Lower leg skin (tissue), 4 donors: ENCODE measurements around the gene RDH5. TPM values are rescaled to one million over a fixed set of nuclear protein-coding genes. Genes with fewer than 3 reads are reported as not detected.

Source experiments
- DNase-seq, 2 donors: peaks; one replicate each; pipeline ENCODE4 v3.0.0-alpha.2; 2019; ENCODE audit warnings: low spot score in 2 of 2
- H3K4me3 ChIP-seq: fragments of 200-600 bp; sonication (generic); 2 replicates; pipeline ENCODE4 v1.5.1; 2017; ENCODE audit warnings: mild to moderate bottlenecking, low read depth; ENCODE audit not compliant: poor library complexity, severe bottlenecking
- CTCF ChIP-seq, 3 donors: fragments of 450-650 bp; IDR thresholded peaks; one replicate each; pipeline ENCODE4 v1.5.1; 2016; ENCODE audit warnings: antibody characterized with exemption in 3 of 3, mild to moderate bottlenecking in 3 of 3, moderate library complexity in 2 of 3
- POLR2A ChIP-seq, 2 donors: fragments of 450-650 bp; IDR thresholded peaks; one replicate each; pipeline ENCODE4 v1.6.1; 2016 to 2017; ENCODE audit warnings: antibody characterized with exemption in 2 of 2, mild to moderate bottlenecking in 1 of 2, moderate library complexity in 1 of 2
- WGBS, 2 donors: methylation state at CpG; one replicate each; pipeline ENCODE4 v1.1.5; 2018; 5-methylcytosine and 5-hydroxymethylcytosine counted together
- intact Hi-C: fragments of 100-400 bp; cut with DNase I; formaldehyde crosslinking; loops from one replicate; pipeline ENCODE4 v1.15.0; 2023; ENCODE audit warnings: low total_unique reads
- total RNA-seq, 4 donors: library from RNA; depleted of rRNA; stranded (reverse); fragments of >200 nt; gene quantifications; one replicate each; pipeline ENCODE4 v1.1.0, GENCODE V29; 2016

Gene RDH5
- 1 to 10 TPM; 2.5 to 8.9 (median 4.3) TPM for total RNA-seq

GRCh38 chr12:55720071-55720564 lies at the start of gene RDH5:
TSS of gene RDH5 (plus strand) at chr12:55720393. CDS start at chr12:55721185, 792 bp downstream.
- DNase-seq, result no peak
- intact Hi-C loops, result no loop called here
- 34 to 39% methylated on average over 6 of the region's 6 CpGs for WGBS, 2 donors

GRCh38 chr12:55671746-55672145 lies 48.4 kb upstream of the RDH5 start:
- no peak overlapping the region for H3K4me3 ChIP-seq
- 40 to 41% methylated on average over 4 of the region's 4 CpGs for WGBS, 2 donors
- DNase-seq, result peak in 1 of 2 donors; percentile 17
- TF ChIP-seq CTCF (IDR thresholded peaks at IDR 0.05) (no peak), POLR2A (IDR thresholded peaks at IDR 0.05) (no peak)
- intact Hi-C loops, result no loop called here

More at GRCh38 chr12:55720071-55720564, at the start of gene RDH5:
- TF ChIP-seq CTCF (IDR thresholded peaks at IDR 0.05), result no peak
- TF ChIP-seq POLR2A (IDR thresholded peaks at IDR 0.05), result no peak
- H3K4me3 ChIP-seq, result no peak within 1 kb of the TSS

- intact Hi-C loops, result no loop called here
- no peak overlapping the region for H3K4me3 ChIP-seq
- TF ChIP-seq POLR2A (IDR thresholded peaks at IDR 0.05), result no peak
- no peak for TF ChIP-seq CTCF (IDR thresholded peaks at IDR 0.05)
- no peak for DNase-seq
These were observed 46.6 kb upstream of the RDH5 start for GRCh38 chr12:55673638-55674037.

GRCh38 chr12:55675666-55676065 lies 44.5 kb upstream of the RDH5 start:
- intact Hi-C loops, result no loop called here
- no peak overlapping the region for H3K4me3 ChIP-seq
- DNase-seq, result peak in 1 of 2 donors; percentile 42
- 82 to 83% methylated on average over 8 of the region's 8 CpGs for WGBS, 2 donors
- TF ChIP-seq POLR2A (IDR thresholded peaks at IDR 0.05) (no peak), CTCF (IDR thresholded peaks at IDR 0.05) (no peak)

- intact Hi-C loops, result no loop called here
- no peak for TF ChIP-seq POLR2A (IDR thresholded peaks at IDR 0.05)
- TF ChIP-seq CTCF (IDR thresholded peaks at IDR 0.05), result no peak
- 49 to 61% methylated on average over 6 of the region's 6 CpGs for WGBS, 2 donors
- no peak overlapping the region for H3K4me3 ChIP-seq
- DNase-seq, result no peak
These were observed 43.5 kb upstream of the RDH5 start for GRCh38 chr12:55676707-55677106.

GRCh38 chr12:55679691-55680090 lies 40.5 kb upstream of the RDH5 start:
- 90 to 91% methylated on average over 5 of the region's 5 CpGs for WGBS, 2 donors
- H3K4me3 ChIP-seq, result no peak overlapping the region
- TF ChIP-seq POLR2A (IDR thresholded peaks at IDR 0.05) (no peak), CTCF (IDR thresholded peaks at IDR 0.05) (no peak)
- intact Hi-C loops, result no loop called here
- DNase-seq, result peak in 1 of 2 donors; percentile 23
